DOHH2 (cell line): ENCODE results near the gene AKIRIN2.

Experiments used
- H3F3A ChIP-seq: fragments of 200-600 bp; sonication (generic), shearing (Covaris generic); 2 replicates; pipeline ENCODE4 v1.6.0; 2016; ENCODE audit warnings: antibody characterized with exemption, mild to moderate bottlenecking; ENCODE audit not compliant: control insufficient read depth, insufficient read depth
- H3K27ac ChIP-seq: fragments of 200-600 bp; sonication (generic); 2 replicates; pipeline ENCODE4 v1.5.1; 2014; ENCODE audit warnings: low read depth, mild to moderate bottlenecking, low read length, moderate library complexity
- H3K27me3 ChIP-seq: fragments of 200-600 bp; sonication (generic); 2 replicates; pipeline ENCODE4 v1.6.1; 2014; ENCODE audit warnings: mild to moderate bottlenecking, low read length, mixed read lengths; ENCODE audit not compliant: control insufficient read depth
- H3K36me3 ChIP-seq: fragments of 200-600 bp; sonication (generic); 2 replicates; pipeline ENCODE4 v1.6.1; 2014; ENCODE audit warnings: mild to moderate bottlenecking, low read length, moderate library complexity, mixed read lengths; ENCODE audit not compliant: control insufficient read depth
- H3K4me1 ChIP-seq: fragments of 200-600 bp; sonication (generic); 2 replicates; pipeline ENCODE4 v1.6.1; 2014; ENCODE audit warnings: mild to moderate bottlenecking, low read length, mixed read lengths; ENCODE audit not compliant: control insufficient read depth
- H3K4me2 ChIP-seq: fragments of 200-600 bp; sonication (generic); 2 replicates; pipeline ENCODE4 v1.6.0; 2014; ENCODE audit warnings: mild to moderate bottlenecking, low read length, moderate library complexity
- H3K4me3 ChIP-seq: fragments of 200-600 bp; sonication (generic); 2 replicates; pipeline ENCODE4 v1.5.1; 2014; ENCODE audit warnings: mild to moderate bottlenecking, low read length, mixed read lengths
- H3K79me2 ChIP-seq: fragments of 200-600 bp; sonication (generic); 2 replicates; pipeline ENCODE4 v1.6.1; 2014; ENCODE audit warnings: mild to moderate bottlenecking, low read length, mixed read lengths; ENCODE audit not compliant: control insufficient read depth
- H3K9me2 ChIP-seq: fragments of 200-600 bp; sonication (generic); replicated peaks from 2 replicates; pipeline ENCODE4 v1.6.1; 2014; ENCODE audit warnings: mild to moderate bottlenecking, low read length, mixed read lengths; ENCODE audit not compliant: control insufficient read depth
- H3K9me3 ChIP-seq: fragments of 200-600 bp; sonication (generic); 2 replicates; pipeline ENCODE4 v1.6.1; 2014; ENCODE audit warnings: antibody characterized with exemption, low read length, mixed read lengths; ENCODE audit not compliant: control insufficient read depth, insufficient read depth
- H4K20me1 ChIP-seq: fragments of 200-600 bp; sonication (generic); 2 replicates; pipeline ENCODE4 v1.6.0; 2014; ENCODE audit warnings: low read depth, mild to moderate bottlenecking, antibody characterized with exemption, low read length, moderate library complexity; ENCODE audit not compliant: control insufficient read depth, insufficient read depth
- EZH2phosphoT487 ChIP-seq: fragments of 200-600 bp; sonication (generic); IDR thresholded peaks from 2 replicates; pipeline ENCODE4 v1.6.1; 2017; ENCODE audit warnings: borderline replicate concordance, mild to moderate bottlenecking, antibody characterized with exemption, low read length, moderate library complexity, mixed read lengths
- TF ChIP-seq, protein P1 (sequence below): fragments of 200-600 bp; sonication (generic); IDR thresholded peaks from one replicate; pipeline ENCODE4 v1.5.1; 2014; ENCODE audit warnings: antibody characterized with exemption, mild to moderate bottlenecking, low read depth, low read length; ENCODE audit not compliant: poor library complexity, severe bottlenecking

The AKIRIN2 gene

DNA sequence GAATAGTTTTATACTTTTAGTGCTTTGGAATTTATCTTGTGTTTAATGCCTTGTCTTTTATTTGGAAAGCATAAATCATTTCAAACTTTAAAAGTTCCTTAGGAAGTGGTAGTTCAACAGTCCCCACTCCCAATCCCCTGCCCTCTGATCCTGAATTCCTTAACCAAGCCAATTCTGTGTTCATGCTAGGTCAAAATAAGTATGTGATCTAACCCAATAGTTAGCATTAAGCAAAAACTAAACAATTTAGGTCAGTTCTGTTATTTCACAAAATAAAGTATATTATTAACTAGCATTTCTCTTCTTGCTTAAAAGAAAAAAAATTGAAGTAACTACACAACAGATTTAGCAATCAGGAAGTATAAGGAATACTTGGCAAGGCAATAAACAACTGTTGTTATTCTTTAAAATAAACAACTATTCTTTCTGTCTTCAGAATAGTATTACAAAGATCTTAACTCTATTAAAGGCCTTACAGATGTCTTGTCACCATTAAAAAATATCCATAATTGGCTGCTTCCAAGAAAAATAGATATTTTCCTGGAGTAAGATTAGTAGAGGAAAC lies 37.0 kb downstream of the AKIRIN2 start:
- H3F3A ChIP-seq = peaks cover 48% of the 10 kb centered on the region
- H3K27me3 ChIP-seq = no peaks in the 10 kb centered on the region
- peaks cover 43% of the 10 kb centered on the region for H3K36me3 ChIP-seq
- no peak overlapping the region for H3K27ac ChIP-seq
- TF ChIP-seq, protein P1, sequence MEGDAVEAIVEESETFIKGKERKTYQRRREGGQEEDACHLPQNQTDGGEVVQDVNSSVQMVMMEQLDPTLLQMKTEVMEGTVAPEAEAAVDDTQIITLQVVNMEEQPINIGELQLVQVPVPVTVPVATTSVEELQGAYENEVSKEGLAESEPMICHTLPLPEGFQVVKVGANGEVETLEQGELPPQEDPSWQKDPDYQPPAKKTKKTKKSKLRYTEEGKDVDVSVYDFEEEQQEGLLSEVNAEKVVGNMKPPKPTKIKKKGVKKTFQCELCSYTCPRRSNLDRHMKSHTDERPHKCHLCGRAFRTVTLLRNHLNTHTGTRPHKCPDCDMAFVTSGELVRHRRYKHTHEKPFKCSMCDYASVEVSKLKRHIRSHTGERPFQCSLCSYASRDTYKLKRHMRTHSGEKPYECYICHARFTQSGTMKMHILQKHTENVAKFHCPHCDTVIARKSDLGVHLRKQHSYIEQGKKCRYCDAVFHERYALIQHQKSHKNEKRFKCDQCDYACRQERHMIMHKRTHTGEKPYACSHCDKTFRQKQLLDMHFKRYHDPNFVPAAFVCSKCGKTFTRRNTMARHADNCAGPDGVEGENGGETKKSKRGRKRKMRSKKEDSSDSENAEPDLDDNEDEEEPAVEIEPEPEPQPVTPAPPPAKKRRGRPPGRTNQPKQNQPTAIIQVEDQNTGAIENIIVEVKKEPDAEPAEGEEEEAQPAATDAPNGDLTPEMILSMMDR = no peak
- TF ChIP-seq EZH2phosphoT487 = no peak
- H3K9me2 ChIP-seq = no peaks in the 10 kb centered on the region
- H3K4me3 ChIP-seq = no peak overlapping the region
- H3K4me2 ChIP-seq = no peak overlapping the region
- H4K20me1 ChIP-seq = no peaks in the 10 kb centered on the region
- 0 out of 2 replicates have a peak, but pooled peaks cover 3% of the 10 kb centered on the region for H3K4me1 ChIP-seq
- H3K9me3 ChIP-seq = no peaks in the 10 kb centered on the region
- no peaks in the 10 kb centered on the region for H3K79me2 ChIP-seq

DNA sequence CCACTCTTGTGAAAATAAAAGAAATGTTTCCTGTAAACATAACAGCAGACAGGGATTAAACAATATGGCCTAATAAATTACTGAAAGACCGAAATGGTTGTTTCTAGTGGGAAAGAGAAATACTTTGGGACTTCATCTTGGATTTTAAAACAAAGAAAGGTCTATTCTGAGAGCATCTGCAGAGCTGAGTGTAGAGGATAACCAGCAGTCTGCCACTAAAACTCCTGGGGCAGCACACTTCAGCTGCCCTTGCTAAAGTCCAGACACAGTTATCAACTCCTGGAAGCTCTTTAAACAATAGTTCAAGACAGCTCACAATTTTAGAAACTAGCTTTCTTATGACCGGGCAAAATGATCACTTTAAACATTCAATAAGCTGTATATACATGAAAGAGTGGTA lies 38.6 kb downstream of the AKIRIN2 start:
- TF ChIP-seq, protein P1 = no peak
- TF ChIP-seq EZH2phosphoT487 = no peak
- Histone ChIP-seq H3K4me2 (no peak overlapping the region), H3K4me3 (no peak overlapping the region), H3F3A (peaks cover 37% of the 10 kb centered on the region), H3K27me3 (no peaks in the 10 kb centered on the region), H3K36me3 (peaks cover 31% of the 10 kb centered on the region), H3K9me2 (no peaks in the 10 kb centered on the region), H3K9me3 (no peaks in the 10 kb centered on the region), H3K79me2 (no peaks in the 10 kb centered on the region), H3K4me1 (0 out of 2 replicates have a peak, but pooled peaks cover 3% of the 10 kb centered on the region), H3K27ac (no peak overlapping the region), H4K20me1 (no peaks in the 10 kb centered on the region)

DNA sequence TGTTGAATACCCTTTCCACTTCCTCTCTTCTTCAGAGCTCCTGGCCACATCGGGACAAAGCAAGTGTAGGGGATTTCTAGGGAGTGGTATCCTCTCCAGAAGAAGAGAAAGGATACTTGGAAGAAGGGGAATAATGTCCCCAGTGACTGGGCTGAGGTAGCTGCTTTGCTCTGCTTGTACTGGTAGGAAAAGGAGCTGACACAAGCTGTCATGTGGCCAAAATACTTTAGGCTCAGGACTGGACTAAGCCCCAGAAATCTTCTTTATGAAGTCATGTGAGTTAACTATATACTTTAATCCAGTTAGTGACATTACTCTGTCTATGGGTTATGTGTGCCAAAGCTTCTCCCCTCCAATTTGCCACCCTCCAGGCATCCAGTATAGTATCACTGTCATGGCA lies 40.5 kb downstream of the AKIRIN2 start:
- Histone ChIP-seq H3K79me2 (no peaks in the 10 kb centered on the region), H3K27me3 (no peaks in the 10 kb centered on the region), H3K9me3 (no peaks in the 10 kb centered on the region), H3K27ac (no peak overlapping the region), H4K20me1 (no peaks in the 10 kb centered on the region), H3K36me3 (peaks cover 32% of the 10 kb centered on the region), H3K4me1 (peaks cover 15% of the 10 kb centered on the region), H3K4me2 (no peak overlapping the region), H3K9me2 (no peaks in the 10 kb centered on the region), H3F3A (peaks cover 25% of the 10 kb centered on the region), H3K4me3 (no peak overlapping the region)
- TF ChIP-seq, protein P1 = no peak
- TF ChIP-seq EZH2phosphoT487 = no peak

DNA sequence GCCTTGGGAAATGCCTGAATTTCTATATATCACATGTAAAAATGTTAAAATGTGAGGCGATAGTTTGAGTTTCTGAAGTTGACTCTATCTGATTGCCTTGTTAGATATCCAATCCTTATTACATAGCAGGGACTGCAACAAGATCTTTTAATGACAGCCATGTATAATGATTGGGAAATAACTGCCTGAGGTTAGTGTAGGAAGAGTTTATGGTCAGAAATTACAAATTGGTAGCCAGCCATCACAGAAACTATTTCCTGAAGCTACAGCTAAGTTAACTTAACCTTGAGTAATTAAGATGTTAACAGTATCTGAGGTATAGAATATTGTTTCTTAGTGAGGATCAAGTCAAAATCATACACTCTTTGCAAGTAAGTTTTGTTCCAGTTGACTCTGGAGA lies 41.0 kb downstream of the AKIRIN2 start:
- Histone ChIP-seq H3K27ac (no peak overlapping the region), H3F3A (peaks cover 25% of the 10 kb centered on the region), H4K20me1 (no peaks in the 10 kb centered on the region), H3K27me3 (no peaks in the 10 kb centered on the region), H3K9me3 (no peaks in the 10 kb centered on the region), H3K4me3 (no peak overlapping the region), H3K9me2 (no peaks in the 10 kb centered on the region), H3K4me1 (peaks cover 19% of the 10 kb centered on the region), H3K4me2 (no peak overlapping the region), H3K79me2 (no peaks in the 10 kb centered on the region), H3K36me3 (peaks cover 32% of the 10 kb centered on the region)
- TF ChIP-seq, protein P1 = no peak
- no peak for TF ChIP-seq EZH2phosphoT487
